ENCODE results near the gene RBM20.
"Not testable (repeated sequence)": the region's sequence is repeated elsewhere in the genome, so short reads cannot be mapped to it uniquely, and the experiment has no call there.

The RBM20 gene

DNA sequence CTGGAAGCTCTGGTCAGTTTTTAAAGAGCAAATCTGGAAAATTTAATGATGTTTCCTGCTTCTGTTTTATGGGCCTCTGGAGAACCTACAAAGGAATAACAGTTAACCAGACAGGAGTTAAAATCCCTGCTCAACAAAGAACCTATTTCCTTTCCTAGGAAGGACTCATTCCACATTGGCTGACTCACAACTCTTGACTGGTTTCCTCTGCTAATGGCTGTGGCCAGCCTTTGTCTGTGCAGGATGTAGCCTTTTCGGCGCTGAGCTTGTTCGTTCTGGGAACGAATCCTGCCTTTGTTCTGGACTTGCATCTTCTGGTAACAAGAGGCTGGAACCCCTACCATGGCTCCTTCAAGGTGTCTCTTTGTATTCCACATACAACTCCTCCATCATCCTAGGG is 114.8 kb downstream of the RBM20 start:
- no peak for DNase-seq (ENCODE audit: extremely low read depth in 1 of 2, low read depth in 1 of 2)

DNA sequence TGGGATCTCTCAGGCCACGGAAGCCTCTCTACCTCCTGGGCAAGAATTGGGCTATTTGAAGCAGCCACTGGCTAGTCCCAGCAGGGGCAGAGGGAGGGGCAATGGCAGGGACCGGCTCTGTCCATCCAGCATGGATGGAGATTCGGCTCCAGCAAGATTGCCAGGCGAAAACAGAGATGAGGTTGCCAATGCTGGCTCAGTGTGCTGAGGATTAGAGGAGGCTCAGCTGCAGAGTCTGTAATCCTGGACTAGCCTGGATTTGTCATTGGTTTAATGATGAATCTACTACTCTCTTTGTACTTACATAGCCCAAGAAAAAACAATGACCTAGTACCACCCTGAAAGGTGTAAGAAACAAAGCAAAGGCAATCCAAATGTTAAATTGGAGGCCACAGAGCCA is 115.4 kb downstream of the RBM20 start:
- DNase-seq (ENCODE audit: extremely low read depth in 1 of 2, low read depth in 1 of 2) = no peak

DNA sequence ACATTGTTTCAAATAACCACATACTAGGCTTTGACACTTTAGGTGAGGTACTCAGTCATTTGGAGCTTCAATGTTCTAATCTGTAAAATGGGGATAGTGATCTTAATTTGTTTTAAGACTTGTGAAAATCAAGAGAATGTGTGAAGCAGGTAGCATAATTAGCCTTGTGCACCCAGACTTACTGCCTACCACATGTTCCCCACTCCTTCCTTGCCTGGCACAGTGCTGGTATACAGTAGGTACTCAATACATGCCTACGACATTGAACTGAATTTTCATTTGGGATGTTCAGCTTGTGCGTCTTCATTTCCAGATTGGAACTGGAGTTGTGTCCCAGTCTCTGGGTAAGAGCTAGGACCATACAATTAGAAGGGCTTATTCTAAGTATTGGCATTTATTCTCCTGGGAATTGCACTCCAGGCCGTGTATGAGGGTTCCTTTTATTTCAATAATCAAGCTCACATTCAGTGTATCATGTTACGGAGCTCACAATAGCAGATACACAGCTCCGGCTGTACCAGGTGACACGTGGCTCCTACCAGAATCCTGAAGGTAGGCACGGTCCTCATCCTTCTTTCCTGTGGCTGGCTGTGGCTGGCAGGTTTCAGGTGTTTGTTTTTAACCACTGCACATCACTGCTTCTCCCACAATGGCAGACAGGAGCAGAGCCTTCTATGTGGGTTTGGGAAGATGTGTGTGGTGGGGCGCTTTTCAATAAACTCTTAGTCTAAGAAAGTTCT is 118.1 kb downstream of the RBM20 start:
- no peak for DNase-seq (ENCODE audit: extremely low read depth in 1 of 2, low read depth in 1 of 2)

DNA sequence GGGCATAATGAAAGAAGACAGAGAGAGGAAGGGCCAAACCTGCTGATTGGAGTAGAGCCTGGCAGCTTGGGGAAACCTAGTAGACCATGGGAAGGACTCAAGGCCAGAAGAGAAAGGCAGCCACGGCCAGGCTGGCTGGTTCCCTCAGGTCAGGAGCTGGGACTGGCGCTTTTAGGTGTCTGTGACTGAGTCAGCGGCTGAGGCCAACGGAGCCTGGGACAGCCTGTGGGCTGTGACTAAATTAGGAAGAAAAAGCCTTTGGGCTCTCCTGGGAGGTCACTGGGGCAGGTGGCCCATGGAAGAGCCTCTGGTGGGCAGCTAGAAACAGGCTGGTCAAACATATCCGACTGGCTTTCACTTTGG is 118.7 kb downstream of the RBM20 start:
- no peak for DNase-seq (ENCODE audit: extremely low read depth in 1 of 2, low read depth in 1 of 2)

DNA sequence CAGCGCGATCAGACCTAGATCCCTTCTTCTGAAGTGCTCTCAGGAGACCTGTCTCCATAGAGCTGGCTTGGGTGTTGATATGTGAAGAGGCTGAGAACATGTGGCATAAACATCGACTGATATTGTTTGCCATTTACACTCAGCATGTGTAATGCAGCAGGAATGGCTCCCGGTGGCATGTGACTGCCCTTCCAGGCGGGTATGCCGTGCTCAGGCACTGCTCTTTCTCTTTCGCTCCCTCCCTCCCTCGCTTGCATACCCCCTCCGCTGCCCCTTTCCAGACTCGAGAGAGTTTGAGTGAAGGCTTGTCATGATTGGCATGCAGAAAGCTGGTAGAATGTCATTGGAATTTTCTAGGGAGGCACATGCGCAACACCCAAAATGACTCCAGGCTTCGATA is 120.2 kb downstream of the RBM20 start:
- DNase-seq (ENCODE audit: extremely low read depth in 1 of 2, low read depth in 1 of 2) = no peak

DNA sequence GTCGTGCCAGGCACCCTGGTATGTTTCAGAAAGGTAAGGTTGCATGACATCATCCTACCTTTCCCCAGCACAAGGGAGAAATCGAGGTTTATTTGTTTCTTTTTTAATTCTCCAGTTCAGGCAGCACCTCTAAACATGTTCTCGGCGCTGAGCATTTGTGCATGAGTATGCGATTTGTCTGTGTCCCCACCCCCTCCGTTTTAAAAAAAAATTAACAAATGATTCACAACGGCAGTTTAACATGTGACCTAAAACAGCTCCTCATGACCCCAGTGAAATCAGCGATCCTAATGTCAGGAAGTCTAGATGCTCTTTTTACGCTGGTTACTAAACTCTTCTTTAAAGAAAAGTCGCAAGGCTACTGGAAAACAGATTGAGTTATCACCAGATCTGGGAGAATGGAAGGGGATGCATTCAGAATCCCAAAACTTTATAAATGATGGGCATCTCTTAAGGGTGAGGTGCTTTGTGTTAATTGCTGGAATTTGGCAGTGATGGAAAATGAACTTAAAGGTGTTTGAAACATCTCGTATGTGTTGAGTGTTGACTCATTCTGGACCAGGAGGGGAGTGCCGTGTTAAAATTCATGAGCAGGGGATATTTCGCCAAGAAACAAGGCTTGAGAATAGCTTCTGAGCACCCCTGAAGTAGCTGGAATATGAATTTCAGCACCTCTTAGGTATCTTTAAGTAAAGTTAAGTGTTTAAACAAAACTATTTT is 120.8 kb downstream of the RBM20 start:
- DNase-seq (ENCODE audit: extremely low read depth in 1 of 2, low read depth in 1 of 2) = no peak

DNA sequence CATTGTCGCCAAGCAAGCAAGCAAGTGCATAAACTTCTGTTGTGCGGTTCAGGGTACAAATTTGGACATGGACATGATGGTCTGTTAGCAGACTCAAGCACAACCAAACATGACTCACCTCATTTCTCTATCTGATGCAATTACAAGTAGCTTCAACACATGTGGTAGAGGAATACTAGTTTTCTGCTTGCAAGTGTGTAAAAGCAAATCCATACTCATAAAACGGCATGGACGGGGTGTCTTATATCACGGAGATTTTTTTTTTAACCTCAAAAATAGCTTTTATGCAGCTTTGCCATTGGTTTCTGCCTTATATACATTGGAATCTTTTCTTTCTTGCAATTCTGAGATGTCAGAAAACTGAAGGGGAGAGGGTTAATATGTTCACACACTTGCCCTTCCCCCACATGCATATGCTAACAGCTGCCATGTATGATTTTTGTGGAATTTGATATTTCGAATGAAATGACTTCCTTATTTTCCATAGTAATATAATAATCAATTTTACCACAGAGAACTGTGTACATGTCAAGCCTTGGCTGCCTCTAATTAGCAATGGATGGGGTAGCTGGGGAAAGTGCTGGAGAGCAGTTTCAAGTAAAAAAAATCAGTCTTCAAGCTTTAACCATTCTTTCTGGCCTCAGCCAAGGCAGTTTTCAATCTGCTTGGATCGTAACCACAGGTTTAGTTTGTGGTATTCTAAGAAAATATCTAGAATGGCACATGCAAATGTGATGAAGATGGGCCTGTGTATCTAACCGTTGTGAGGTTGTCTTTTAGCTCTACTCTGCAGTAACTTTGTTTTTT is 121.6 kb downstream of the RBM20 start:
- no peak for DNase-seq (ENCODE audit: extremely low read depth in 1 of 2, low read depth in 1 of 2)

DNA sequence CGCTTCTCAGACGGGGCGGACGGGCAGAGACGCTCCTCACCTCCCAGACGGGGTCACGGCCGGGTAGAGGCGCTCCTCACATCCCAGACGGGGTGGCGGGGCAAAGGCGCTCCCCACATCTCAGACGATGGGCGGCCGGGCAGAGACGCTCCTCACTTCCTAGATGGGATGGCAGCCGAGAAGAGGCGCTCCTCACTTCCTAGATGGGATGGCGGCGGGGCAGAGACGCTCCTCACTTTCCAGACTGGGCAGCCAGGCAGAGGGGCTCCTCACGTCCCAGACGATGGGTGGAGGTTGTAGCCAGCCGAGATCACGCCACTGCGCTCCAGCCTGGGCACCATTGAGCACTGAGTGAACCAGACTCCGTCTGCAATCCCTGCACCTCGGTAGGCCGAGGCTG is 123.5 kb downstream of the RBM20 start:
- not testable (repeated sequence) for DNase-seq (ENCODE audit: extremely low read depth in 1 of 2, low read depth in 1 of 2)

DNA sequence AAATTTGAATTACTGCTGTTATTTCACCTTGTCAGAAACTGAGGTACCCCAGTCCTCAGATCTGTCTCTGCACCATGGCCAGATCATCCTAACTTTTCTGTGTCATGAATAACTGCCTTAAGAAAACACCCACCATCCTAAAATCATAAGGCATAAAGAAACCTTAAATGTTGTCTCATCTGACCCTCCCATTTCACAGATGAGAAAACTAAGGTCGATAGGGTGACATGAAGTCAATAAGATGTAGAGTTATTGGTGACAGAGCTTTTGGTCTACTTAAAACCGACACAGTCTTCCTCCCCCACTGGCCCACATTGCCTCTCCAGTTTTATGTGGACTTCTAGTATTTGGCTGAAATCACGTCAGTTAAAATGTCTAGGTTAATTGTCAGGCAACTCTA is 126.1 kb downstream of the RBM20 start:
- no peak for DNase-seq (ENCODE audit: extremely low read depth in 1 of 2, low read depth in 1 of 2)

DNA sequence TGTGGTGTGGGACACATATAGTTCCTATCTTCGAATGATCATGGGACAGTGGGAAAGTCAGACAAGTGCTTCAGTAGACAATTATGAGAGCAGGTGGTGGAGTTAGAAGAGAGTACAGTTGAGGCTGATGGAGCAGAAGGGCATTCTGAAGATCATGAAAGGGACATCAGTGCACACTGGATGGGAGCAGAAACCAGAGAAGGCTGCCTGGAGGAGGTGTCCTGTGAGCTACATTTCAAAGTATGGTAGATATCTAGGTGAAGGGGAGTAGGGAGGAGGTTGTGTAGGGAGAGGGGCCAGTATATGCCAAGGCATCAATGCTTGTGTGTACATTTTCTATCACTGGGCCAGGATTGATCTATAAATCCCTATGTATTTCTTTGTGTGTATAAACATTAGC is 127.3 kb downstream of the RBM20 start:
- DNase-seq (ENCODE audit: extremely low read depth in 1 of 2, low read depth in 1 of 2) = no peak

DNA sequence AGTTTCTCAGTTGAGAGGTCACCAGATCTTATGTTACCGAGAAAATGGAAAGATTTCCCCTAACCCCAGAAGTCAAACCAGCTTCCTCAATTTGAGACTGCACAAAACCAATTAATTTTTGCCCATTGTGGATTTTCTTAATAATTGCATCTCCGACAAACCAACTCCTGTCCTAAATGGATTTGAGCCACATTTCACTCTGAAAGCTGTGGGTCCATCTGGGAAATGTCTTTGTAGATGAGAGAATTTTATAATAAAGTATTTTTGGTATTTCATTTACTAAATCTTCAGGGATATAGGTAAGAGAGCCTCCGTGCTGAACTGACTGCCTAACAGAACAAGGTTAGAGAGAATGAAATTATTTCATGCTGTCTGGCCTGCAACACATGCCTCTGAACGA is 127.9 kb downstream of the RBM20 start:
- DNase-seq (ENCODE audit: extremely low read depth in 1 of 2, low read depth in 1 of 2) = no peak

DNA sequence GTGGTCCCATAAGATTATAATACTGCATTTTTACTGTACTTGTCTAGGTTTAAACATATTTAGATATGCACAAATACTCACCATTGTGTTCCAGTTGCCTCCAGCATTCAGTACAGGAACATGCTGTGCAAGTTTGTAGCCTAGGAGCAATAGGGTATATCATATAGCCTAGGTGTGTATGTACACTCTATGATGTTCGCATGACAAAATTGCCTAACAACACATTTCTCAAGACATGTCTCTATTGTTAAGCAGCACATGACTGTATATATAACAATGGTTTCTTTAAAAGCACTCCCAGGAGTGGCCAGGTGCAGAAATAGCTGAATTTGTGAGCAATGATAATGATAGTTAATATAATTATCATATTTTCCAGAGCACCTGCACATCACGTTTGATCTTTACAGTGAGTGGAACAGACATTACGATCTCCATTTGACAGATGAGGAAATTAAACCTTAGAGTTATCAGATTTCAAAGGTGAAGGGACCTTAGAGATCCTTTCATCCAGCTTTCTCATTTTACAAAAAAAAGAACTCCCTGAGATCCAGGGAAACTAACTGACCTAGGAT is 128.4 kb downstream of the RBM20 start:
- DNase-seq (ENCODE audit: extremely low read depth in 1 of 2, low read depth in 1 of 2) = no peak

DNA sequence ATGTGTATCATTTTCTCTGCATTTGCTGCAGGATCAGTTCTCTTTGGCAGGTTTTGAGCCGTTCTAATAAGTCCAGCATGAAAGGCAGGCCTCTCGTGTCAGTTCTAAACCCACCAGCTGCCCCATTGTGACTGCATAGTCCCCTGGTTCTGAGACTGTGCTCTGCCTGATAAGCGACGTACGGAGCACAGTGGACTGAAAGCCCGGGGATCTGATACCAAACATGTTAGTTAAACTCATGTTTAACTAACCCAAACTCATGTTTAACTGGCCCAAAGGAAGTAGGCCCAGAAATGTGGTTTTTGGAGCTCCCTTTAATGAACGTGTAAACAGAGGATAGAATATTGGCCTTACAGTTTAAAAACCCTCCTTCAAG is 129.5 kb downstream of the RBM20 start:
- no peak for DNase-seq (ENCODE audit: extremely low read depth in 1 of 2, low read depth in 1 of 2)

DNA sequence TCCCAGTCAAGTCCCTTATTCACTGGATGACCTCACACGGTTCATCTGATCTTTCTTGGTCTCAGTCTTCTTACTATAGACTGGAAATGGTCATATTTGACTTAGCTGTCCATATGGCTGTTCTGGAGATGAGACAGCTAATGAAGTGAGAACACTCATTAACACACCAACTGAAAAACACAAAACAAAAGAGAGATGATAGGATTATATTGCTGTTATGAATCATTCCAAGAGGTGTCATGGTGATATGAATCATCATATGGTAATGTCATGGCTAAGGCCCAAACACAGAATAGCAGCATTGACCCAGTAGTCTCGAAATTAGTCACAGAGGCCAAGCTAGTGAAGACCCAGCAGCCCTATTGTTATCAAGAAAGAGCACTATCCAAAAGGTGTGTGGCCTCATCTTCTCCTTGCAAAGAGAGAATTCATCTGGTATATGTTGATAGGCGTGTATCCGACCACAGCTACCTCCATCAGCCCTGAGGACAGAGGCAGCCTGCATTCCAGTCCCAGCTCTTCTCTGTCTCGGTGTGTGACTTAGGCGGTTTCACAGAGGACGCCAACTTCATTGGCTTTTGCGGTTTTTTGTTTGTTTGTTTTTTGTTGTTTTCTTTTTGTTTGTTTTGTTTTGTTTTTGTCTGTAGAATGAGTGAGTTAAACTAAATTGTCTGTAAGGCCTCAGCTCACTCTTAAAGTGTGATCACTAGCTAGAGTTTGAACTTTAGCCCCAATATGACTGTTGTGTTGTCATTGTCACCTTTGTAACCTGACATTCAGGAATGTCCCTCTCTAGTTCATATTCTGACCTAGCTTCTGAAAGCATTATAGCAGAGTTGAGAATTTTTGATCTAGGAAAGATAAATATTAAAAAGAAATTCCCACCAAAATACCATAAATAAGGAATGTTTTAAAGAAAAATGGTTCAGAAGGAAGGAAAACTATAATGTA is 130.2 kb downstream of the RBM20 start:
- peak in 1 of 2 donors; percentile 56 for DNase-seq (ENCODE audit: extremely low read depth in 1 of 2, low read depth in 1 of 2)

DNA sequence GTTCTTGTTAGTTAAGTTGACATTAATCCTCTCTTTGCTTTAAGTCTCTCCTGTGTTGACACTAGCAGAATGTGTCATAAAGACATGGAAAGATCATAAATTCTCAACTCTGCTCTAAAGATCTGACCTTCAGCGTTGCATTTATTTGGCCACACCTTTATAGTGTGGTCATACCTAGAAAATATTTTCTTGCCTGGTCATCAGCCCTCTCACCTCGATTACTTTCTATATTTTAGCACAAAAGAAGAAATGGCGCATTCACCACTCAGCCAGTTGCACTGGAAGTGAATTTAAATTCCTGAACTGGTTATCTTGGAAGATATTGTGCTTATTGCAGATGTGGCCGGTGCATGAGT is 130.9 kb downstream of the RBM20 start:
- no peak for DNase-seq (ENCODE audit: extremely low read depth in 1 of 2, low read depth in 1 of 2)

DNA sequence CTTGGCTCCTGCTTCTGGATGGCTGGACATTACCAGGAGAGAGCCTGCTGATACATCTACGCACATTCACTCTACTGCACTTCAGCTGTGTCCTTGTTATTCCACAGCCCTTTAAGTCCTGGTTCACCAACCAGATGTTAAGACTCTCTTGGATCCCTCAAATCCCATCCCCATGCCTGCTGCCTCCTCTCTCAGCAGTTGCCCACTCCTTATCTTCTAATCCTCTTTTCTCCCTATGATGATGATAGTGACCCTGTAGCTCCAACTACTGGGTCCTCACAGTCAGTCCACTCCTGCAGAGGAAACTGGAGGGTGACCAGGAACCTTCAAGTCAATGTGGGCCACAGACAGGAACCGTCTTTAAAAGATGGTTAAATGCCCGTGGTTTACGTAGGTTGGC is 131.3 kb downstream of the RBM20 start:
- no peak for DNase-seq (ENCODE audit: extremely low read depth in 1 of 2, low read depth in 1 of 2)

DNA sequence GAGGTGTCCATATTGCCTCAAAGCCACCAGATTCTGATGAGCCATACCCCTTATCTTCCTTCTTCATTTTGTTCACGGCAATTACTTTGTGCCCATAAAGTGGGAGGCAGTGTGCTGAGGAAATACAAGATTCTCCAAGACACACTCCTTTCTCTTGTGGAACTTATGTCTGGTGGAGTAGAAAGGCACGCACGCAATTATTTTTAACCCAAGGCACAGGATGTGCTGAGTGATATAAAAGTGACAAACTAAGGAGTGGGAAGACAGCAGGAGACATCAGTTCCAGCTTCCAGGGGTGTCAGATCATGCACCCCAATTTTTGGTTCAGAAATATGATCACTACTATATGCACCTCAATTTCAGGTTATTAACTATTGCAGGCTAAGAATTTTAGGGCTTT is 132.9 kb downstream of the RBM20 start:
- DNase-seq (ENCODE audit: extremely low read depth in 1 of 2, low read depth in 1 of 2) = no peak

DNA sequence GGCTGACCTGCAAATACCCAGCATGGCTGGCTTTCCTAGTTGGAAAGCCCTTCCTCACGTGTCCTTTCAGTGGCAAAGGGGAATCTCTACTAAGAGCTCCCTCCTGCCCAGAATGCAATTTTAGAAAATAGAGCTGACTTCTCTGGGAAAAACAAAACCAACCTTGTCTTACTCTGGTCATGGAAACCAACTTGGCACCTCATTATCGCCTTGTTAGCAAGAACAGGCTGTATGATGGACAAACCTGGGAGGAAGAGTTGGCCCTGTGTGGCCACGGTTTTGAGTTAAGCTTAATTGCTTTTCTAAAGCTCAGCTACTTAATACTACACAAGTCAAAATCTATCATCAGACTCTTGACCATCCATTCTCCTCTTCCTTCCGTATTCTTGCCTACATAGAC is 133.5 kb downstream of the RBM20 start:
- no peak for DNase-seq (ENCODE audit: extremely low read depth in 1 of 2, low read depth in 1 of 2)

DNA sequence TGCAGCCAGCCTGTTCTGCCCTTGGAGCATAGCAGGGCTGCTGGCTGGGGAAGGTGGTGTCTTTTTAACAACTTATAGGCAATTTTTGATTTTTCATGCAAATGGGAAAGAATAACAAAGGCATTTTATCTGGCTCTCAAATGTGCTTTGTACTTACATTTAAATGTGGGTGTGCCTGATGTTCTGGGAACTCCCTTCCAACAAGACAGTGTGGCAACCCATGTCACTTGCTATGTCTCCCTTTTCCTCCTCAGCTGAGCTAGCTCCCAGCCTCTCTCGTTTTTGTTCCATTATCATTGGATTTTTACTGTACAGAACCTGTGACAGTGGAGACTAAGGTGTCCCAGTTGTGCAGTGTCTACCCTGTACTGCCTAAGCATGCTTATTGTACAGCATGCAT is 134.1 kb downstream of the RBM20 start:
- no peak for DNase-seq (ENCODE audit: extremely low read depth in 1 of 2, low read depth in 1 of 2)

DNA sequence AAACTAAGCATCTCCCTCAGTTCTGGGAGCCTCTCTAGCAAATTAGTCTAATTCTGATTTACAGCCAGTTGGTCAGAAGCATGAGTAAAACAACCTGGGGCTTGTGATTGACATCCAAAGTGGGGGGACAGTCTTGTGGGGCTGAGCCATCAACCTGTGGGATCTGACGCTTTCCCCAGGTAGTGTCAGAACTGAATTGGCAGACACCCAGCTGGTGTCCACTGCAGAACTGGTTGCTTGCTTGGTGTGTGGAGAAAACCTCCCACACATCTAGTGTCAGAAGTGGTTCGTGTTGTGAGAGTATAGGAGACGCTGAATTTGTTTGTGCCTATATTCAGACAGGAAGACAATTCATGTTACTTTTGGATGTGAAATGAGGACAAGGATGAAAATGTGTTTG is 135.4 kb downstream of the RBM20 start:
- peak in 1 of 2 donors; percentile 18 for DNase-seq (ENCODE audit: extremely low read depth in 1 of 2, low read depth in 1 of 2)

DNA sequence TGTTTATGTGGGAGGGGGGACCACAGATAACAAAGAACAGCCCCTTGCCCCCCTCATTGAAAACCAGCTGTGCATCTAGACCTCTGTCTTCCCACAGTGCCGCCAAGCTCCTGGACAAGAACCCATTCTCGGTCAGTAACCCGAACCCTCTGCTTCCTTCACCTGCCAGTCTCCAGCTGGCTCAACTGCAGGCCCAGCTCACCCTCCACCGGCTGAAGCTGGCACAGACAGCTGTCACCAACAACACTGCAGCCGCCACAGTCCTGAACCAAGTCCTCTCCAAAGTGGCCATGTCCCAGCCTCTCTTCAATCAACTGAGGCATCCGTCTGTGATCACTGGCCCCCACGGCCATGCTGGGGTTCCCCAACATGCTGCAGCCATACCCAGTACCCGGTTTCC is 136.6 kb downstream of the RBM20 start:
- DNase-seq (ENCODE audit: extremely low read depth in 1 of 2, low read depth in 1 of 2) = no peak

Data from stimulated activated CD8-positive, alpha-beta memory T cell treated with anti-CD3 and anti-CD28 coated beads, Interleukin-7, amount 100 ng/mL, for 48 hours (primary cell).